Stimulated activated CD8-positive, alpha-beta memory T cell treated with anti-CD3 and anti-CD28 coated beads, Interleukin-4, amount 100 ng/mL, for 24 hours (primary cell): Measurements from ENCODE around the gene ZC3H7A.
A peak's percentile ranks its signal among the peaks of the same experiment; 100 is the strongest.

Source experiments
- DNase-seq: peaks from one replicate; pipeline ENCODE4 v3.0.0-alpha.2; 2020; ENCODE audit warnings: low read depth

The ZC3H7A gene

GRCh38 chr16:11768849-11769248 lies 28.2 kb downstream of the ZC3H7A start:
- DNase-seq = no peak

GRCh38 chr16:11762431-11762830 lies 34.6 kb downstream of the ZC3H7A start:
- no peak for DNase-seq

GRCh38 chr16:11759997-11760396 lies 37.1 kb downstream of the ZC3H7A start:
- no peak for DNase-seq

- DNase-seq = no peak
These were observed 37.8 kb downstream of the ZC3H7A start for GRCh38 chr16:11759163-11759834.

- DNase-seq = no peak
These were observed 39.1 kb downstream of the ZC3H7A start for GRCh38 chr16:11757671-11758545.

- no peak for DNase-seq
These were observed 40.8 kb downstream of the ZC3H7A start for GRCh38 chr16:11756248-11756647.

- no peak for DNase-seq
These were observed 41.9 kb downstream of the ZC3H7A start for GRCh38 chr16:11755022-11755760.

- DNase-seq = no peak
These were observed 44.2 kb downstream of the ZC3H7A start for GRCh38 chr16:11752856-11753255.

- no peak for DNase-seq
These were observed 47.0 kb downstream of the ZC3H7A start for GRCh38 chr16:11750056-11750455.

GRCh38 chr16:11748404-11749254 lies 48.4 kb downstream of the ZC3H7A start:
- DNase-seq = no peak

- no peak for DNase-seq
These were observed 49.1 kb downstream of the ZC3H7A start for GRCh38 chr16:11747949-11748403.

- DNase-seq = no peak
These were observed 53.0 kb downstream of the ZC3H7A start for GRCh38 chr16:11744075-11744470.

GRCh38 chr16:11743308-11744074 lies 53.6 kb downstream of the ZC3H7A start:
- no peak for DNase-seq

- peak; percentile 99 for DNase-seq
These were observed 54.3 kb downstream of the ZC3H7A start, which contains the start of gene TXNDC11 for GRCh38 chr16:11742536-11743307. TXNDC11 (minus strand) TSS chr16:11742857; CDS start chr16:11742730, 127 bp downstream.

GRCh38 chr16:11742093-11742535 lies 54.9 kb downstream of the ZC3H7A start:
- peak; percentile 22 for DNase-seq

GRCh38 chr16:11740567-11740966 lies 56.5 kb downstream of the ZC3H7A start:
- no peak for DNase-seq

- no peak for DNase-seq
These were observed 58.1 kb downstream of the ZC3H7A start for GRCh38 chr16:11738742-11739544.

GRCh38 chr16:11737713-11738112 lies 59.3 kb downstream of the ZC3H7A start:
- no peak for DNase-seq

GRCh38 chr16:11736903-11737302 lies 60.2 kb downstream of the ZC3H7A start:
- no peak for DNase-seq
